Measurements from ENCODE around the gene PLLP.

The PLLP gene

GRCh38 chr16:57231821-57232350 is 52.6 kb downstream of the PLLP start:
- DNase-seq (ENCODE audit: extremely low read depth in 1 of 2, low read depth in 1 of 2), result no peak

DNA sequence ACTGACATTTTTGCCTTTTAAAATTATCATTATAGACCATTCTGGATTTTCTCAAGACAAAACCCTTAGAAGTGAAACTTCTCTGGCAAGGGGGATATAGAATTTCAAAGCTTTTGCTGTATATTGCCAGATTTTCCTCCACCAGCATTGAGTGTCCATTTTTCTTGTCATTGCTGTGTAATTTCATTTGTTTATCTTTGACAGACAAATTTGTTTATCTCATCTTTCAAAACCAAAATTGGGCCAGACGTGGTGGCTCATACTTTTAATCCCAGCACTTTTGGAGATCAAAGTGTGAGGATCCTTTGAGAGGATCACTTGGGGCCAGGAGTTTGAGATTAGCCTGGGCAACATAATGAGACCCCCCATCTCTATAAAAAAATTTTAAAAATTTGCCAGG is 55.4 kb downstream of the PLLP start:
- no peak for DNase-seq (ENCODE audit: extremely low read depth in 1 of 2, low read depth in 1 of 2)

DNA sequence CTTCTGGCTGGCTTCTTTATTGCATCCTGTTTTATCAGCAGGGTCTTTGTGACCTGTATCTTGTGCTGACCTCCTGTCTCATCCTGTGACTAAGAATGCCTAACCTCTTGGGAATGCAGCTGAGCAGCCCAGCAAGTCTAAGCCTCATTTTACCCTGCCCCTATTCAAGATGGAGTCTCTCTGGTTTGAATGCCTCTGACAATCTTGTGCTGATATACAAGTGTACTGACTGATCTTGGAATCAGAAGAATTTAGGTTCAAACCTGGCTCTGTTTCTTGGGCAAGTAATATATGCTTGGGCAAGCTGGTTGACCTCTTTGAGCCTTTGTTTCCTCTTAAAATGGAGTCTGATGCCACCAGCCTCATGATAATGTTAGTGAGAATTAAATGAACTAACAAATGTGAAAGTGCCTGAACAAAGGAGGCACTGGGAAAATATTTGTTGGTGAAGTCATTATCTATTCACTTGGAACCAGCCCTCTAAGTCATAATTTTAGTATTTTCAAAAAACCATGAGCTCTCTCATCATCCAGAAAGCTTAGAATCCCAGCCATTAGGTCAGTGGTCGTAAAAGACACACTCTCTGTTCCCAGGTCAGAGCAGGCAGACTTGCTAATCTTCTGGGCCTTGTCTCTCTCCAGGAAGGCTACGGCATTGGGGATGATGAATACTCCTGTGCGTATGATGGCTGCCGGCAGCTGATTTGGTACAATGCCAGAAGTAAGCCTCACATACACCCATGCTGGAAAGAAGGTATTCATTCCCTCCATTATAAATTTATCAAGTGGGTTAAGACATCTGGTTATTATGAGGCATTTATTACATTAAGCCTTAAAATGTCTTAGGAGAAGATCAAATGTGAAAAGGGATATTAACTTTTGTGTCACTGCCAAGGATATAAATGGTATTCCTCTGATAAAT is 57.5 kb downstream of the PLLP start:
- DNase-seq (ENCODE audit: extremely low read depth in 1 of 2, low read depth in 1 of 2), result no peak

DNA sequence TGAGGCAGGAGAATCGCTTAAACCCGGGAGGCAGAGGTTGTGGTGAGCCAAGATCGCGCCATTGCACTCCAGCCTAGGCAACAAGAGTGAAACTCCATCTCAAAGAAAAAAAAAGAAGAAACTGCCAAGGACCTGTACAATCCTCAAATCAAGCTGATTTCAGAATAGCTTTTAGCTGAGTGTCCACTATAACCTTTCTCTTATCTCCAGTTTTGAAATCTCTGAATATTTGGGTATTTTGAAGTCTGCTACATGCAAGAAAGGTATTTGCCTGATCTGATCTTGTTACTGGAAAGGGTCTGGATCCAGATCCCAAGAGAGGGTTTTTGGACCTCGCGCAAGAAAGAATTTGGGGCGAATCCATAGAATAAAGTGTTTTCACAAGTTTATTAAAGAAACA is 58.5 kb downstream of the PLLP start:
- no peak for DNase-seq (ENCODE audit: extremely low read depth in 1 of 2, low read depth in 1 of 2)

DNA sequence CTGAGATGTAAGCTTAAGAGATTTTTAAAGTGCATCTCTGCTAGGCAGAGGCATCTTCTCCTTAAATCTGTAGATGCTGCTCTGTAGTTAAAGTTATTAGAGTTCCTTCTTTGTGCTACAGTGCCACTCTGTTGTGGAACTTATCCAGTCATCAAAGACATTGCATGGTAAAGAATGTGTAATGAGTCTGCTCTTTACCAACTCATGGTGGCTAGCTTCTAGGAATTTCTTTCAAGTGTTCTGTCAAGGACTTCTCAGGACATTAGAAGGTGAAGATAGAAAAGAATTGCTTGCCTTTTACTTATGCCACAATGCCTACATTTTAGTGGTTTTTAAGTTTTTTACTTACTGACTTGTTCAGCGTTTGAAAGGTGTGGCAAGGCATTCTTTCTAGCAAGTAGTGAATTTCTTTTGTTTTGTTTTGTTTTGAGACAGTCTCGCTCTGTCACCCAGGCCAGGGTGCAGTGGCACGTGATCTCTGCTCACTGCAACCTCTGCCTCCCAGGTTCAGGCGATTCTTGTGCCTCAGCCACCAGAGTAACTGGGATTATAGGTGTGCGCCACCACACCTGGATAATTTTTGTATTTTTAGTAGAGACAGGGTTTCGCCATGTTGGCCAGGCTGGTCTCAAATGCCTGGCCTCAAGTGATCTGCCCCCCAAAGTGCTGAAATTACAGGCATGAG is 59.7 kb downstream of the PLLP start:
- no peak for DNase-seq (ENCODE audit: extremely low read depth in 1 of 2, low read depth in 1 of 2)

DNA sequence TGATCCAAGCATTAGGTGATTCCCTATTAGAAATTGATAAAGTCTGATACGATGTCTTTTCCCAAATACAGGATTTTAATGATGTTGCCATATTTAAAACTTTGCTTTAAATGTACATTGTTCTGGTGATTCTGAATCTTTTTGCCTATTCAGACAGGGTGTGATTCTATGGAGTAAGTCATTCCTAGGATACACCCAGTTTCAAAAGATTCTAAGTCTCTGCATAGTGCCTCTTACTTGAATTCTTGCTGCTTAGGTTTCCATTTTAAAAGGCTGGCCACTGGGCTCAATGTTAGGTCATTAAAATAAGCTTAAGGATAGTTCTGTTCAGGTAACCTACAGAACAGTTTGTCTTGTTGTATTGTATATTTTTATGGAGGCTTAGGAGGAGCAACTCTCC is 61.4 kb downstream of the PLLP start:
- DNase-seq (ENCODE audit: extremely low read depth in 1 of 2, low read depth in 1 of 2), result no peak

DNA sequence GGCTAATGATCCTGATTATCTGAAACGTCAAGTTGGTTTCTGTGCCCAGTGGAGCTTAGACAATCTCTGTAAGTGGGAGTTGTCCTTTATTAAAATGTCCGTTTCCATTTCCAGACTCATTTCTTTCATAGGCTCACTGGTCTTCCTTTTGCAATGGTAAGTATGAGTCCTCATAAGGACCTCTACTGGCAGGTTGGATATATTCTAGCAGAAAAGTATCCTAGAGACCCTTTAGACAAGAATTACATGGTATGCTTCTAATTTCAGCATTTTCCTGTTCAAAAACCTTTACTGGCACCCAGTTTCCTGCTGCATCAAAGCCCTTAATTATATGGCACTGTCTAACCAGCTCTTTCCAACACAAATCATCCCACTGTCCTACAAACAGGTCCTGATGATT is 67.5 kb downstream of the PLLP start:
- no peak for DNase-seq (ENCODE audit: extremely low read depth in 1 of 2, low read depth in 1 of 2)

DNA sequence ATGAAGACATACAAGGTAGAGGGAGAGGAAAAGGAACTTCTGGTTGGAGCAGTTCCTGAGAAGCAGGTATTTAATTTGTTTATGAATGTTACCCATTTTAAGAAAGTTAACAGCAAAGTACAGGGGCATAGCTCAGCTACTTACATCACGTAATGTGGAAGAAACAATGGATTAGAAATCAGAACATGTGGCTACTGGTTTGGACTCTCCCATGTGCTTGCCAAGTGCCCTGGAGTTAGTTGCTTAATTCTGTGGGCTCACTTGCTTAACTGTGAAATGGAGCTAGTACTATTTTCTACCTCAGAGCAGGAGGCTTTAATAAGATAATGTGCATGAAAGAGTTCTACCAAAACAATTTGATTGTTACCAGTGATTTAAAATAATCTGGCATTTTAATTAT is 71.0 kb downstream of the PLLP start:
- no peak for DNase-seq (ENCODE audit: extremely low read depth in 1 of 2, low read depth in 1 of 2)

DNA sequence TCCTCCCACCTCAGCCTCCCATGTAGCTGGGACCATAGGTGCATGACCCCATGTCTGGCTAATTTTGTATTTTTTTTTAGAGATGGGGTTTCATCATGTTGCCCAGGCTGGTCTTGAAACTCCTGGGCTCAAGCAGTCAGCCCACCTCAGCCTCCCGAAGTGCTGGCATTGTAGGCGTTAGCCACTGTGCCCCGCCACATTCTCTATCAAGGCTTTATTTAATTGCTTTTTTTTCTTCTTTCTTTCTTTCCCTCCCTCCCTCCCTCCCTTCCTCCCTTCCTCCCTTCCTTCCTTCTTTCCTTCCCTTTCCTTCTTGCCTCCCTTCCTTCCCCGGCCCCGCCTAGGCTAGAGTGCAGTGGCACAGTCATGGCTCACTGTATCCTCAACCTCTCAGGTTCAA is 74.7 kb downstream of the PLLP start:
- DNase-seq (ENCODE audit: extremely low read depth in 1 of 2, low read depth in 1 of 2), result no peak

- DNase-seq (ENCODE audit: extremely low read depth in 1 of 2, low read depth in 1 of 2), result no peak
These were observed 75.5 kb downstream of the PLLP start for GRCh38 chr16:57208926-57209325.
